HG03439 (cell line): ENCODE measurements around the gene LPIN1.

ENCODE experiments used
- ATAC-seq: cut with Tn5 transposase; IDR thresholded peaks from one replicate; pipeline ENCODE4 v1.9.1; 2021; ENCODE audit warnings: mild to moderate bottlenecking, moderate library complexity; ENCODE audit not compliant: unreplicated experiment

Gene LPIN1

GRCh38 chr2:11781602-11782001 is 35.2 kb downstream of the LPIN1 start:
- no peak for ATAC-seq

GRCh38 chr2:11784280-11784679 is 37.8 kb downstream of the LPIN1 start:
- no peak for ATAC-seq

- ATAC-seq: no peak
These were observed 38.5 kb downstream of the LPIN1 start for GRCh38 chr2:11784747-11785610.

DNA sequence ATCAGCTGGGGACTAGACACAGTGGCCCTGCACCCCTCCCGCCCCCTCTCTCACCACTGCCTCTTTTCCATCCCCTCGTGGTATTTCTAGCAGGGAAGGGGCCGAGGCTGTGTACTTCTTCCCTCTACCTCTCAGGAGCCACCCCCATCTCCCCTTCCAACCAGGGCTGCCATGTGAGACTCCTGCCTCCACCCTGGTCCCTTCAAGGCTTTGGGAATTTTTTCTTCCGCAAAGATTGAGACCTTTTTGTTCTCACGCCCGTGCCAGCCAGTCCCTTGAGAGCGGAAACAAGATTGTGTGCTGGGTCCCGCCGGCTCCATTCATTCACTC is 39.1 kb downstream of the LPIN1 start:
- ATAC-seq: no peak

GRCh38 chr2:11786191-11786590 is 39.8 kb downstream of the LPIN1 start:
- ATAC-seq: no peak

DNA sequence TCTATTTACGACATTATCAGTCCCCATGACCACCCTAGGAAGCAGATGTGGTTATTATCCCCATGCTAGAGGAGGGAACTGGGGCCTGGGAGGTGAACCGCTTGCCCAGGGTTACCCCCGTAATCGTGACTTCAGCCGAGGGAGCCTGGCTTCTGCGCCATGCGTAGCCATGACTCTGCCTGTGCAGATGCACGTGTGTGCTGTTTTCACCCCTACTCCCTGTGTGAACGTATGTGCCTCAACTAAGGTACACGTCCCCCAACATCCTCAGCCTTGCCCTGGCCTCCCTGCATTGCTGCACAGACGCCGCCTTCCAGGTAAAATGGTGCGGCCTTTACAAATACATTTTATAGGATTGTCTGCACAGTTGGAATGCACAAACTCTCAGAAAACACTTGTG is 40.2 kb downstream of the LPIN1 start:
- no peak for ATAC-seq

DNA sequence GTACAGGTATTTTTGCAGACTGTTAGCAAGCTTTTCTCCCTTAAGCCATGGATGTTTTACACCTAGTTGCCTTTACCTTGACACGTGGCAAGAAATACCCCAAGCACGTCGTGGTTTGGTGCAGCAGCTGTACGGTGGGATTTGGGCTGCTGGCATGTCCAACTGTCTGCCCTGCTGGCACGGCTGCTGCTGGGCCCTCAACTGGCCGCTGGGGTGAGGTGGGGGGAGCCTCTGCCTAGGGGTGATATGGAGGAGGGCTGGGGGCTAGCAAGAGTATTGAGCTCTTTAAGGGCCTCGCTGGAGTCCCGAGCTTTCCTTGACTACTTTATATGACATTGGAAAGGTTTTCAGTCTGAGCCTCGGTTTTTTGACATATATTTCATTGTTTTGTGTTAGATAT is 41.6 kb downstream of the LPIN1 start:
- no peak for ATAC-seq

GRCh38 chr2:11788461-11789124 is 42.2 kb downstream of the LPIN1 start:
- no peak for ATAC-seq

DNA sequence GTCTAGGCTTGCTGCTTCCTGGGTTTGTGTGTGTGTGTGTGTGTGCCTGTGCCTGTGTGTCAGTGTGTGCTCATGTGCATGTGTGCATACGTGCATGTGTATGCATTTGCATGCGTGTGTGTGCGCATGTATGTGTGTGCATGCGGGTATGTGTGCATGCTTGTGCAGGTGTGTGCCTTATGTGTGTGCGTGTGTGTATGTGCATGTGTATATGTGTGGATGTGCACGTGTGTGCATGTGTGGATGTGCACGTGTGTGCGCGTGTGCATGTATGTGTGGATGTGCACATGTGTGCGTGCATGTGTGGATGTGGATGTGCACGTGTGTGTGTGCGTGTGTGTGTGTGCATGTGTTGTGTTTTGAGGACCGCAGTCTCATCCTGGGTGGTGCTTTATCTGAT is 42.8 kb downstream of the LPIN1 start:
- no peak for ATAC-seq

GRCh38 chr2:11790228-11790627 is 43.8 kb downstream of the LPIN1 start:
- ATAC-seq: no peak

GRCh38 chr2:11795590-11795989 is 49.2 kb downstream of the LPIN1 start:
- ATAC-seq: no peak

DNA sequence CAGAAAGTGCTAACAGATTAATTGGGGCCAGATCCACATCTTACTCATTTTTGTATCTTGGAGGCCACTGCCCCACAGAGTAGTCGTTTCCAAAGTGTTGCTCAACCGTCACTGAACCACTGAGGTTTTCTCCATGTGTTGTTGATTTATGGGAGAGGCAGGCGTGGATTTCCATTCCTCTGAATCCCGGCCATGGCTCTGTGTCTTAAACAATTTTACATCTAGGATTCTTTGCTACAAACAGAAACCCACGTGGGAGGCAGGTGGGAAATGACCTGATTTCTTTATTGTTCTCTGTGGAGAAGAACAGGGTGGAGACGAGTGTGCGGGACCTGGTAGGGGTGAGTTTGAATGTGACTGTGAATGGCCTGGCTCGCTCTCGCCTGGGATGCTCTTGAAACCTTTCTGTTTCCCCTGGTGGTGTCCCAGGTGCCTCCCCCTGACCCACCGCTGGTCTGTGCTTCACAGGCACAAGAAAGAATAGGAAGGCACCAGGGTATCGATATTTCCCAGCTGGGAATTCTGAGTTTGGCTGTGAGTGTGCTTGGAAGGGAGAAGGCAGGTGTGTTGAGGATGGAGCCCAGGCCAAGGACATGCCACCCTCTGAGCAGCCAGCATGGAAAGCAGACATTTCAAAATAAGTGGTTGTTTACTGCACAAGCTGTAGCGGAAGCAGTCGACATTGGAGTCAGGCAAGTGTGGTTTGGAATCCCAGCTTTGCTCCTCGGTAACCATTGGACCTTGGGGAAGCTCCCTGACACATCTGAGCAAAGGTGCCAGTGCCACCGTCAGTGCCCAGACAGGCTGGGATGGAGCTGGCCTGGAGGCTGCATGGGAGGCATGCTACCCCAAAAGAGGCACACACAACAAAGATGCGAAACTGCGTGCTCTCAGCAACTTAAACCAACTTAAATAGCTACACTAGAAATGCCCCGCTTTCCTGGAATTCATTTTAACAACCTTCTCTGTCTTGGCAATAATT is 50.0 kb downstream of the LPIN1 start:
- ATAC-seq: no peak

DNA sequence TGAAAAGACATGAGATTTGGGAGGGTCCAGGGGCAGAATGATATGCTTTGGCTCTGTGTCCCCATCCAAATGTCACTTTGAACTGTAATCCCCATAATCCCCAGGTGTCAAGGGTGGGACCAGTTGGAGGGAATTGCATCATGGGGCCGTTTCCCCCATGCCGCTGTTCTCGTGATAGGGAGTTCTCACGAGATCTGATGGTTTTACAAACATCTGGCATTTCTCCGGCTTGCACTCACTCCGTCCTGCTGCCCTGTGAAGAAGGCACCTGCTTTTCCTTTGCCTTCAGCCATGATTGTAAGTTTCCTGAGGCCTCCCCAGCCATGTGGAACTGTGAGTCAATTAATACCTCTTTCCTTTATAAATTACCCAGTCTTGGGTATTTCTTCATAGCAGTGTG is 51.4 kb downstream of the LPIN1 start:
- no peak for ATAC-seq

GRCh38 chr2:11798701-11799435 is 52.4 kb downstream of the LPIN1 start:
- ATAC-seq: no peak

GRCh38 chr2:11799826-11800225 is 53.4 kb downstream of the LPIN1 start:
- ATAC-seq: no peak

DNA sequence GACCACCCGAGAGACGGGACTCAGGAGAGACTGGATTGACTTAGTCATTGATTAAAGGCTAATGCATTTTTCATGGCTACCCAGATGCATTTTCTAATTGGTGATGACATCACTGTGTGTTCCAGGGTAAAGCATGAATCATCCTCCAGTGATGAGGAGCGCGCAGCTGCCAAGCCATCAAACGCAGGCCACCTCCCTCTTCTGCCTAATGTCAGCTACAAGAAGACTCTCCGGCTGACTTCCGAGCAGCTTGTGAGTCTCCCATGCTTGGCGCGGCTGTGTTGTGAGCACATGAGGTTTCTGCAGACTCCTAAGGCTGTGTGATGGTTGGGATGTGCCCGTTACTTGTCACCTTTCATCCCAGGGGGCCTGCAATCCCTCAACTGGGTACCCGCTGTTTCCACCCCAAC is 56.4 kb downstream of the LPIN1 start:
- ATAC-seq: no peak

- ATAC-seq: no peak
These were observed 58.6 kb downstream of the LPIN1 start for GRCh38 chr2:11805024-11805423.

DNA sequence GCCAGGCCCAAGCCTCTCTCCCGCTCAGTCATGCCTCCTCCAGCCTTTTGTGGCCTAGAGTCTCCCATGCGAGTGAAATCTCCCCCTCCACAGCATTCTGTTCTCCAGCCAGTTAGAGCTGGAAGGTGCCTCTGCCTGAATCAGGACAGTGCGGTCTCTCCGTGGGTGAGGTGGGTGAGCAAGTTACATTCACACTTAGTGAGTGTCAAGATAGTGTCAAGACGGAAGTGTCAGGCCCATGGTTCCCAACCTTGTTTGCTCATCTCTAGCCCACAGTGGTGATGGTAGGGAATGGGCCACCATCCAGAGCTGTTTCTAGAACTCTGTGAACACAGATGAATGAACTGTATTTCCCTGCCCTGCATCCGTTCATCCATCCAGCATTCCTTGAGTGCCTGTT is 59.5 kb downstream of the LPIN1 start:
- no peak for ATAC-seq

GRCh38 chr2:11807156-11808015 is 61.0 kb downstream of the LPIN1 start:
- no peak for ATAC-seq

DNA sequence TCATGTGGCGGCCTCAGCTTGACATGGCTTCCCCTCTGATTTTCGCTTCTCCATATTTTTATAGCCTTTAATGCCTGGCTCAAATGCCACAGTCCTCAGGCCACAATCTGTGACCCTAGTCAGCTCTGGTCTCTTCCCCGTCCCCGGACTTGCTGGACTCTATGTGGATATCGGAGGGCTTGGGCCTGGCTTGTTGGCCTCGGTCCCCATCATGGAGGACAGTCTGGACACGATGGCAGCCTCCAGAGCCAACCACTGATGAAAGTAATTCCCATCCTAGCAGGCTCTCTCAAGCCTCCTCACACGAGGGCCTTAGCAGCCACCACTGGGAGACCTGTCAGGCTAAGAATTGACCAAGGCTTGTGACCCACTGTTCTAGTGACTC is 61.6 kb downstream of the LPIN1 start:
- no peak for ATAC-seq
